DOHH2 (cell line): ENCODE measurements around the gene SCYGR2.

Source experiments
- EZH2phosphoT487 ChIP-seq: fragments of 200-600 bp; sonication (generic); IDR thresholded peaks from 2 replicates; pipeline ENCODE4 v1.6.1; 2017; ENCODE audit warnings: borderline replicate concordance, mild to moderate bottlenecking, antibody characterized with exemption, low read length, moderate library complexity, mixed read lengths
- TF ChIP-seq, protein P1 (sequence below): fragments of 200-600 bp; sonication (generic); IDR thresholded peaks from one replicate; pipeline ENCODE4 v1.5.1; 2014; ENCODE audit warnings: antibody characterized with exemption, mild to moderate bottlenecking, low read depth, low read length; ENCODE audit not compliant: poor library complexity, severe bottlenecking

DNA sequence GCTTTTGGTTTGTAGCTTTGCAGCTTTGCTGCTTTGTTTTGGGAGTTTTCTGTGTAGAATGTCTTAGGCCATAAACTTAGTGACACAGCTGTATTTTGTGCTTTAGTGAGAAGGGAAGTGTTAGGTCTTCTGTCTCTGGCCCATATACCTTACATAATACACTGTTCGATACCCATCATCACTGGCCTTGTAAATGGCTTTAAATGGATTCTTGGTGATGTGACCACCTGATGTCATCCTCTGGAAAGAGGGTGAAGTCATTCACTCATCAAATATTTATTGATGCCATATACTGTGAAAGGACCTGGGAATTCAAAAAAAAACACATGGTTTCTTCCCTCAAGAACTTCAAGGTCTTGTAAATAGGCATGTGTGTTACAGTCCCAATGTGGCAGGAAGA is 18.9 kb upstream of the SCYGR2 start:
- TF ChIP-seq, protein P1, sequence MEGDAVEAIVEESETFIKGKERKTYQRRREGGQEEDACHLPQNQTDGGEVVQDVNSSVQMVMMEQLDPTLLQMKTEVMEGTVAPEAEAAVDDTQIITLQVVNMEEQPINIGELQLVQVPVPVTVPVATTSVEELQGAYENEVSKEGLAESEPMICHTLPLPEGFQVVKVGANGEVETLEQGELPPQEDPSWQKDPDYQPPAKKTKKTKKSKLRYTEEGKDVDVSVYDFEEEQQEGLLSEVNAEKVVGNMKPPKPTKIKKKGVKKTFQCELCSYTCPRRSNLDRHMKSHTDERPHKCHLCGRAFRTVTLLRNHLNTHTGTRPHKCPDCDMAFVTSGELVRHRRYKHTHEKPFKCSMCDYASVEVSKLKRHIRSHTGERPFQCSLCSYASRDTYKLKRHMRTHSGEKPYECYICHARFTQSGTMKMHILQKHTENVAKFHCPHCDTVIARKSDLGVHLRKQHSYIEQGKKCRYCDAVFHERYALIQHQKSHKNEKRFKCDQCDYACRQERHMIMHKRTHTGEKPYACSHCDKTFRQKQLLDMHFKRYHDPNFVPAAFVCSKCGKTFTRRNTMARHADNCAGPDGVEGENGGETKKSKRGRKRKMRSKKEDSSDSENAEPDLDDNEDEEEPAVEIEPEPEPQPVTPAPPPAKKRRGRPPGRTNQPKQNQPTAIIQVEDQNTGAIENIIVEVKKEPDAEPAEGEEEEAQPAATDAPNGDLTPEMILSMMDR, result no peak
- no peak for TF ChIP-seq EZH2phosphoT487
